Measurements from ENCODE around the gene DHRS11.

GRCh38 chr17:36612323-36612722, 20.6 kb downstream of the DHRS11 start:
- TF ChIP-seq, protein P1, sequence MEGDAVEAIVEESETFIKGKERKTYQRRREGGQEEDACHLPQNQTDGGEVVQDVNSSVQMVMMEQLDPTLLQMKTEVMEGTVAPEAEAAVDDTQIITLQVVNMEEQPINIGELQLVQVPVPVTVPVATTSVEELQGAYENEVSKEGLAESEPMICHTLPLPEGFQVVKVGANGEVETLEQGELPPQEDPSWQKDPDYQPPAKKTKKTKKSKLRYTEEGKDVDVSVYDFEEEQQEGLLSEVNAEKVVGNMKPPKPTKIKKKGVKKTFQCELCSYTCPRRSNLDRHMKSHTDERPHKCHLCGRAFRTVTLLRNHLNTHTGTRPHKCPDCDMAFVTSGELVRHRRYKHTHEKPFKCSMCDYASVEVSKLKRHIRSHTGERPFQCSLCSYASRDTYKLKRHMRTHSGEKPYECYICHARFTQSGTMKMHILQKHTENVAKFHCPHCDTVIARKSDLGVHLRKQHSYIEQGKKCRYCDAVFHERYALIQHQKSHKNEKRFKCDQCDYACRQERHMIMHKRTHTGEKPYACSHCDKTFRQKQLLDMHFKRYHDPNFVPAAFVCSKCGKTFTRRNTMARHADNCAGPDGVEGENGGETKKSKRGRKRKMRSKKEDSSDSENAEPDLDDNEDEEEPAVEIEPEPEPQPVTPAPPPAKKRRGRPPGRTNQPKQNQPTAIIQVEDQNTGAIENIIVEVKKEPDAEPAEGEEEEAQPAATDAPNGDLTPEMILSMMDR (conservative IDR thresholded peaks at IDR 0.05; ENCODE audit: low read depth in 2 of 2), result no peak
- TF ChIP-seq EZH2 (IDR thresholded peaks at IDR 0.05; ENCODE audit: low read depth, unreplicated experiment) (no peak), EZH2phosphoT487 (IDR thresholded peaks at IDR 0.05; ENCODE audit: unreplicated experiment) (no peak), POLR2AphosphoS5 (IDR thresholded peaks at IDR 0.05; ENCODE audit: low read depth) (no peak), REST (IDR thresholded peaks at IDR 0.05; ENCODE audit: unreplicated experiment) (no peak), ZNF114 (CRISPR knock-in tag; IDR thresholded peaks at IDR 0.05) (no peak), ETS1 (IDR thresholded peaks at IDR 0.05) (no peak), ZNF331 (CRISPR knock-in tag; IDR thresholded peaks at IDR 0.05; ENCODE audit: low read depth) (no peak), NANOG (IDR thresholded peaks at IDR 0.05; ENCODE audit: borderline replicate concordance) (no peak), CREB1 (CRISPR knock-in tag; IDR thresholded peaks at IDR 0.05; ENCODE audit: low read depth) (no peak), STAT1 (IDR thresholded peaks at IDR 0.05; ENCODE audit: unreplicated experiment) (no peak), JUNB (IDR thresholded peaks at IDR 0.05; ENCODE audit: unreplicated experiment) (no peak)
